ENCODE measurements around the gene CLEC4G.

The CLEC4G gene

DNA sequence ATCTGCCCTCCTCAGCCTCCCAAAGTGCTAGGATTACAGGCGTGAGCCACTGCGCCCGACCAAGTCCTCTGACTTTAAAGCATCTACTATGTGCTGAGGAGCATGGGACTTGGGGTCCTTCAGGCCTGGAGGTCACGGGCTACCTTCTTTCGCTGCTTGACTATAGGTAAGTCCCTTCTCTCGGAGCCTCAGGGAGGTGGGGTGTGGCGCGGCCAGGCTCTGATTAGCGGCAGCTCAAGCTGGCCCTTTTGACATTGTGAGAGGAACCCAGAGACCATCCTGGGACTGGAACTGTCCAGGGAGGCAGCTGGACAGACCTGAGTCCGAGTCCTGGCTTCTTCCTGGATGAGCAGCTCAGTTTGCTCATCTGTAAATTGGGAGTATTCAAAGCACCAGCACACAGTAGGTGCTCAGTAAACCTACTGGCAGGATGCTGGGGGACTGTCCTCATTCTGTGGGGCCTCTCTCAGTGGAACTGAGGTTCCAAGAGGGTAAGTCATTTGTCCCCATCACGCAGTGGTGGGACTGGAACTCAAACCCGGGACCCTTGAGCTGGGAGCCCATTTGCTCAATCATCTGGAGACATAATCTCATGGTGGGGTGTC lies 30.8 kb downstream of the CLEC4G start:
- no peak for DNase-seq (ENCODE audit: low read depth)
- TF ChIP-seq, protein P1, sequence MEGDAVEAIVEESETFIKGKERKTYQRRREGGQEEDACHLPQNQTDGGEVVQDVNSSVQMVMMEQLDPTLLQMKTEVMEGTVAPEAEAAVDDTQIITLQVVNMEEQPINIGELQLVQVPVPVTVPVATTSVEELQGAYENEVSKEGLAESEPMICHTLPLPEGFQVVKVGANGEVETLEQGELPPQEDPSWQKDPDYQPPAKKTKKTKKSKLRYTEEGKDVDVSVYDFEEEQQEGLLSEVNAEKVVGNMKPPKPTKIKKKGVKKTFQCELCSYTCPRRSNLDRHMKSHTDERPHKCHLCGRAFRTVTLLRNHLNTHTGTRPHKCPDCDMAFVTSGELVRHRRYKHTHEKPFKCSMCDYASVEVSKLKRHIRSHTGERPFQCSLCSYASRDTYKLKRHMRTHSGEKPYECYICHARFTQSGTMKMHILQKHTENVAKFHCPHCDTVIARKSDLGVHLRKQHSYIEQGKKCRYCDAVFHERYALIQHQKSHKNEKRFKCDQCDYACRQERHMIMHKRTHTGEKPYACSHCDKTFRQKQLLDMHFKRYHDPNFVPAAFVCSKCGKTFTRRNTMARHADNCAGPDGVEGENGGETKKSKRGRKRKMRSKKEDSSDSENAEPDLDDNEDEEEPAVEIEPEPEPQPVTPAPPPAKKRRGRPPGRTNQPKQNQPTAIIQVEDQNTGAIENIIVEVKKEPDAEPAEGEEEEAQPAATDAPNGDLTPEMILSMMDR (IDR thresholded peaks at IDR 0.05; ENCODE audit: low read depth, low read length, missing control alignments) = no peak
- no peak overlapping the region for H3K4me3 ChIP-seq (ENCODE audit: low read depth, low read length)
- in situ Hi-C loops (cut with HindIII; ENCODE audit: low sequenced_read_pairs) = no loop called here

DNA sequence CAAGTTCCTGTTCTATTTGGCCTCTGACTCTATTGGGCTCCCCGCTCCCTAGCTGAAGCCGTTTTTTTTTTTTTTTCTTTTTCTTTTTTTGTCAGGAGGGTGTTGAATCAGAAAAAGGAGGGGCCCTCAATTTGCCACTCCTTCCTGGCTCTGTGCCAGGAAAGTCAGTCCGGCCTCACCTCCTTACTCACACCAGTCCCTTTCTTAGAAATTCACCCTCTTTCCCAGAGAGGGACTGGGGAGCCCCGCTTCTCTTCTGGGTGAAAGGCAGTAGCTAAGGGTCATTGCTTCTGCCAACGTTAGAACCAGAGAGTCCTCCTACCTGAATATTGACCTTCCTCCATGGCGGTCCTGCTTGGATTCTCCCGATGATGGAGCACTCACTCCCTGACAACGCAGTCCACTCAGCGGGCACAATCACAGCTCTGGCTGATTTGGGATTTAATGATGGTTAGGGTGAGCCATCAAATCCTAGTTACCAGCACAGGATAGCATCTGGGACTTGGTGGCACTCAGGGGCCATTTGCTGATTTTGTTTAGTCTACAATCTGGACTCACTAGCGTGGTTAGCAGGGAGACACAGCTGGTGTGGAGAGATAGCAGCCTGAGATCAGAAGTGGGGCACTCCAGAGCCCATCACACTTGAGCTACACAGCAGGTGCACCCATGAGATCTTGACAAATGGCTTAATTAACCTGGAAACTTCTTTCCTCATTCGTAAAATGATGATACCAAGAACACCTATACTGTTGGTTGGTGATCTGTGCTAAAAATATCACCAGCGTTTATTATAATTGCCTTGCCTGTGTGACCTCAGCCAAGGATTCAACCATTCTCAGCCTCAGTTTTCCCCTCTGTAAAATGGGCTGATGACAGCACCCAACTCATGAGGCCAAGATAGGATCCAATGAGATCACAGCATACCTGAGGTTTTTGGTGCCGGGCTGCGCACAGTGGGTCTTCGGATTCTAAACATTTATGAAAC lies 32.2 kb downstream of the CLEC4G start:
- no peak overlapping the region for H3K4me3 ChIP-seq (ENCODE audit: low read depth, low read length)
- DNase-seq (ENCODE audit: low read depth) = no peak
- TF ChIP-seq, protein P1 (IDR thresholded peaks at IDR 0.05; ENCODE audit: low read depth, low read length, missing control alignments) = no peak
- in situ Hi-C loops (cut with HindIII; ENCODE audit: low sequenced_read_pairs) = no loop called here

DNA sequence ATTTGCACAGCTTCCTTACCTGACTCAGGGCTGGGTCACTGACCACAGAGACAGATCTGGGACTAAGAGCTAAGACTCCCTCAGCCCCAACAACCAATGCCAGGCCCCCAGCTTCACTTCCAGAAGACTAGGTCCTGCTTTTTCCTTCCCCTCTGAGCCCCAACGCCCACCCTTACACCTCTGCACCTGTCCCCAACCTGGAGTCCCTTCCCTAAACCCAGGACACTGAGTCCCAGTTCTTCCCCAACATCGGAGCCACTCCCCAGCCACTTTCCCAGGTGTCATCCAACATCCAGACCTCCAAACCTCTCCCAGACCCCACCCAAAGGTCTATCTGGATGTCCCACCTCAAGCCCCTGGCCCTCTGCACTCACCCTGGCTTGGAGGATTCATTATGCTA lies 32.9 kb downstream of the CLEC4G start:
- TF ChIP-seq, protein P1 (IDR thresholded peaks at IDR 0.05; ENCODE audit: low read depth, low read length, missing control alignments) = no peak
- no peak overlapping the region for H3K4me3 ChIP-seq (ENCODE audit: low read depth, low read length)
- in situ Hi-C loops (cut with HindIII; ENCODE audit: low sequenced_read_pairs) = no loop called here
- no peak for DNase-seq (ENCODE audit: low read depth)

DNA sequence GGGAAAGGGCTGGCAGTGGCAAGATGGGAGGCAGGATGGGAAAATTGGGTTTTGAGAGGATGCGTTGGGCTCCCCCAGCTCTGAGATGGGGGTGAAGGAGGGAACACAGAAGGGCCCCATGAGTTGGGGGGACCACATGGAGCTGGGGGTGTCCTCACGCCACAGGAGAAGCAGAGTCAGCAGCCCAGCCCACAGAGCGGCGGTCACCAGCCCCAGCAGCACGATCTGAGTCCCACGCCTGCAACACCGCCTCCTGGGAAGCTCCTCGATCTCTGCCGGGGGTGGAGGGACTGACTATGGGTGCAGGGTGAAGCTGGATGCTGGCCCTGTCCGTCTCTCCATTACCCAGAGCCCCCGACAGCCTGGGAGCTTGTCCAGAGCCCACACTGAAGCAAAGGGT lies 33.3 kb downstream of the CLEC4G start:
- in situ Hi-C loops (cut with HindIII; ENCODE audit: low sequenced_read_pairs) = no loop called here
- TF ChIP-seq, protein P1 (IDR thresholded peaks at IDR 0.05; ENCODE audit: low read depth, low read length, missing control alignments) = no peak
- DNase-seq (ENCODE audit: low read depth) = no peak
- H3K4me3 ChIP-seq (ENCODE audit: low read depth, low read length) = no peak overlapping the region

DNA sequence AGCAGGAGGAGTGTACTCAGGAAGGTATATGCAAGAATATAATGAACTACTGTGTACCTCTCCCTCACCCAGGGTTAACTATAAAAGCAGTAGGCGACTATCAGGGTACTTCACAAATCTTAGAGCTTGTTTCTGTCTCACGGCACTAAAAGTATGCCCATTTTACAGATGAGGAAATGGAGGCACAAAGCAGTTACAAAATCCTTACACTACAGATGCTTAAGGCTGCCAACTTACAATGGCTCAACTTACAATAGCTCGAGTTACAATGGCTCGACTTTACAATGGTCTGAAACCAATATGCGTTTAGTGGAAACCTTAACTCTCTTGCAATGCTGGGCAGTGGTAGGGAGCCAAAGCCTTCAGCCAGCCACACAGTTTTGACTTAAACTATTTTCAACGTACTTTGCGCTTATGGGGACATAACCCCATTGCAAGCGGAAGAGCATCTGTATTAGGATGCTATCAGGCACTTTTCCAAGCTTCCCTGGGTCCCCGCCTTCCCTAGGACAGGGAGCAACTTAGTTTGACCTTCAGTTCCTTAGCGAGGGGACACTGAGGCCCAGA lies 34.1 kb downstream of the CLEC4G start:
- TF ChIP-seq, protein P1 (IDR thresholded peaks at IDR 0.05; ENCODE audit: low read depth, low read length, missing control alignments) = no peak
- no peak overlapping the region for H3K4me3 ChIP-seq (ENCODE audit: low read depth, low read length)
- DNase-seq (ENCODE audit: low read depth) = no peak
- in situ Hi-C loops (cut with HindIII; ENCODE audit: low sequenced_read_pairs) = no loop called here

GRCh38 chr19:7694499-7694898 lies 37.4 kb downstream of the CLEC4G start:
- DNase-seq (ENCODE audit: low read depth) = no peak
- TF ChIP-seq, protein P1 (IDR thresholded peaks at IDR 0.05; ENCODE audit: low read depth, low read length, missing control alignments) = no peak
- H3K4me3 ChIP-seq (ENCODE audit: low read depth, low read length) = no peak overlapping the region
- in situ Hi-C loops (cut with HindIII; ENCODE audit: low sequenced_read_pairs) = no loop called here
